Suppressor macrophage treated with lipopolysaccharide for 1 hour (primary cell): ENCODE measurements around the gene MME.

ENCODE experiments used
- DNase-seq, 3 donors: peaks; one replicate each; pipeline ENCODE4 v3.0.0-alpha.2; 2020 to 2022

MME gene

GRCh38 chr3:155079746-155080487, at the start of gene MME:
TSS of gene MME (plus strand) at chr3:155080319. CDS start at chr3:155084168, 3,849 bp downstream.
- peak in 2 of 3 donors; percentile 30 to 54 for DNase-seq

- peak; percentile 35 to 84 (median 66) for DNase-seq
Observed at GRCh38 chr3:155031186-155031585, 48.9 kb upstream of the MME start.

DNA sequence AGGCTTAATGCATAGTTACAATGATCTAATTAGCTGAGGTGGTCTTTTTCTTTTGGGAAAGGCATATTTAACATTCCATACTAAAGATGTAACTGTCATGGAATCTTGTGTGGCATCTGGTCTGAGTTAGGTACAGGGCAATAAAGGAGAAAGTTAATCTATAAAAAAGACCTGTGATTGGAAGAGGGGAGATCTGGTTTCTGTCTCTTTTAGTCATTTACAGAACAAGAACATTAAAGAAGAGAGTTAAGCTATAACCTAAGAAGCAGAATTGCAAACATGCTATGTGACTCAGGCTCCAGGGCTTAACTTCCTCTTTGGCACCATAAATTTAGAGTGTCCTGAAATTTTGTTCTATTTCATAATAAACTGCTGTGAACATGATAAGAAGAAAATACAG, 47.2 kb upstream of the MME start:
- DNase-seq, result peak; percentile 60 to 81 (median 80)

GRCh38 chr3:155034786-155035185, 45.3 kb upstream of the MME start:
- no peak for DNase-seq

DNA sequence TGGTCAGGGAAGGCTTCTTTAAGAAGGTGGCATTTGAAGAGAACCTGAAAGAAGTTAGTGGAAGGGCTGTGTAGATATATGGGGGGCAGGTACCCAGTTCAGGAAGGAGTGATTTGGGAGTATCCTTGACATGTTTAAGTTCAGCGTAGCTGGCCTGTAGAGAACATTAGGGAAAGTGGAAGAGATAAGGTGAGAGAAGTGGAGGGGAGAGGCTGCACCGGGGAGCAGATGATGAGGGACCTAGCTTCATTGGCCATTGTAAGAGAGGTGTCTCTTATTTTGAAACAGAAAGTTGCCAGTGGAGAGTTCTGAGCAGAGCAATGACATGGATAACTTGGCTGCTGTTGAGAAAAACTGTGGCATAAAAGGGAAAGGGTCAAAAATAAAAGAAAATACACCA, 44.6 kb upstream of the MME start:
- no peak for DNase-seq

DNA sequence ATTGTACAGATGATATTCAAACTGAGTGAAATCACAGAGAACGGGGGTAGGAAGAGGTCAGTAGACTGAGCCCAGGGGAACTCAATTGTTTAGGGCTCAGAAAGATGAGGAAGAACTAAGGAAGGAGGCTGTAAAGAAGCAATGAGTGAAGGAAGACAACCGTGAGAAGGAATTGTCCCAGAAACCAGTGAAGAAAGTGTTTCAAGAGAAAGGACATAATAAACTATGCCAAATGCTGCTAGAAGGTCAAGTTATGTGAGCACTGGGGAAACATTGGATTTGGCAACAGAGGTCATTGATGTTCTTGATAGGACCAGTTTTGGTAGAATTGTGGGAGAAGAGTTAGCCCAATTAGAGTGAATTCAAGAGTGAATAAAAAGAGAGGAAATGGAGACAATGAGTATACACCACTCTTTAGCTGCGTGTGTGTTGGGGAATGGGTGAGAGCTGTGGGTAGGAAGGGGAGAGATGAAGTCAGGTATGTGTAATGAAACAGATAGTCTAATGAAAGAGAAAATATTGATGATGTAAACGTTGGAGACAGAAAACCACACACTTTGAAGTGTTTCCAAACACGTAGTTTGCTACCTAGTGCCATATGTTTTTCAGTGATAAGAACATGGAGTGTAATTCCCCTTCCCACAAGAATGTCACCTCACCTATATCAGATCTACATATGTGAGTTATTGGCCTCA, 42.5 kb upstream of the MME start:
- DNase-seq, result no peak

GRCh38 chr3:155038203-155038554, 41.9 kb upstream of the MME start:
- no peak for DNase-seq

DNA sequence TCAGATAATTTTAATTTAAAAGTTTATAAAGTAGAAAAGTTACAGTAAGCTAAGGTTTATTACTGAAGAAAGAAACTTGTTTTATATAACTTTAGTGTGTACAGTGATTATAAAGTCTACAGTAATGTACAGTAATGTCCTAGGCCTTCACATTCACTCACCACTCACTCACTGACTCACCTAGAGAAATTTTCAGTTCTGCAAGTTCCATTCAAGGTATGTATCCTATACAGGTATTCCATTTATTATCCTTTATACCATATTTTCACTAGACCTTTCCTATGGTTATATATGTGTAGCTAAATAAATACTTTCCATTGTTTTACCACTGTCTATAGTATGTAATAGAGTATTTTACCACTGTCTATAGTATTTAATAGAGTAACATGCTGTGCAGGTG, 33.2 kb upstream of the MME start:
- no peak for DNase-seq

GRCh38 chr3:155047672-155048071, 32.4 kb upstream of the MME start:
- no peak for DNase-seq

- DNase-seq, result no peak
Observed at GRCh38 chr3:155049959-155050358, 30.2 kb upstream of the MME start.

GRCh38 chr3:155052470-155052869, 27.6 kb upstream of the MME start:
- no peak for DNase-seq

GRCh38 chr3:155053756-155054155, 26.4 kb upstream of the MME start:
- no peak for DNase-seq

GRCh38 chr3:155064920-155065319, 15.2 kb upstream of the MME start:
- peak; percentile 5 to 46 (median 36) for DNase-seq

- peak; percentile 87 to 91 (median 90) for DNase-seq
Observed at GRCh38 chr3:155065537-155065936, 14.6 kb upstream of the MME start.

- DNase-seq, result peak in 1 of 3 donors; percentile 15
Observed at GRCh38 chr3:155069729-155070128, 10.4 kb upstream of the MME start.

GRCh38 chr3:155070316-155070715, 9.8 kb upstream of the MME start:
- DNase-seq, result no peak

DNA sequence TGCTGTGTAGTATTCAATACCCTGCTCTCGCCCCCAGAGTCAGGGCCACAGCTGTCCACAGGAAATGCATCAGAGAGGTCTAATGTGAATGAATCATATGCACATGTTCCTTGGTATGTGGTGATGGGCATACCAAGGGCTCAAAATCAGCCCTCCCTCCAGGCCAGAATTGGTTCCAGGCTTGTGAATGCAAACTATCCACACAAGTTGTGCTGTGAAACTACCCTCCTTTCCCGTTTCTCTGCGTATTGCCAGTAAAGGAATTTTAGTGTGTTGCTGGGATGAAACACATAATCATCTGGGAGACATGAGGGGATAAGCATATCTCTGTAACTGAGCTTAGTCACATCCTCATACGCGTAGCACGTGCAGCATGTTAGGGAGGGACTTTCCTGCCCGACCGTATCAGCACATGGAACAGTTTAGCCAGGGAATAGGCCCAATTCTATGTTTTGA, 9.2 kb upstream of the MME start:
- peak; percentile 37 to 55 (median 42) for DNase-seq

- no peak for DNase-seq
Observed at GRCh38 chr3:155075200-155075599, 4.9 kb upstream of the MME start.

DNA sequence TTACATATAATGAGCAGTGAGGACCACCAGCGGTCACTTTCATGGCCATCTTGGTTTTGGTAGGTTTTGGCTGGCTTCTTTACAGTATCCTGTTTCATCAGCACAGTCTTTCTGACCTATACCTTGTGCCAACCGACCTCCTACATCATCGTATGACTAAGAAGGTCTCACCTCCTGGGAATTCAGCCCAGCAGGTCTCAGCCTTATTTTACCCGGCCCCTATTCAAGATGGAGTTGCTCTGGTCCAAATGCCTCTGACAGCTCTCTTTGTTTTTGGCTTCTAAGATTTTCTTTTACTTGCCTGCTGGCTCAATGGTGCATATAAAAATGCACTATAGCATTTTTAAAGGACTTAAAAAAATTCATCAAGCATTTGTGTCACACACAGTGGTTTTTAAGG, 3.2 kb upstream of the MME start:
- DNase-seq, result no peak

GRCh38 chr3:155078711-155079467, 1.2 kb upstream of the MME start:
- no peak for DNase-seq

DNA sequence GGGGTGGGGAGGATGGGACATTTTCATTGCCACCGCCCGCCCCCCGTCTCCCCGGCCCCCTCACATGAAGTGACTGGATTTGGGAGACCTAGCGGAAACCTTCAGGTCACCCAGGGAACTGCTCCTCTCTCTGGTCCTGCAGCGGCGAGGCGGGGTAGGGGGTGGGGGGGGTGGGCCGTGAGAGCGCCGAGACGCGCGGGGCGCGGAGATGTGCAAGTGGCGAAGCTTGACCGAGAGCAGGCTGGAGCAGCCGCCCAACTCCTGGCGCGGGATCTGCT, 712 bp upstream of the MME start:
- no peak for DNase-seq

GRCh38 chr3:155080692-155081091, 573 bp downstream of the MME start:
- no peak for DNase-seq

- no peak for DNase-seq
Observed at GRCh38 chr3:155083313-155083905, 3.3 kb downstream of the MME start.

DNA sequence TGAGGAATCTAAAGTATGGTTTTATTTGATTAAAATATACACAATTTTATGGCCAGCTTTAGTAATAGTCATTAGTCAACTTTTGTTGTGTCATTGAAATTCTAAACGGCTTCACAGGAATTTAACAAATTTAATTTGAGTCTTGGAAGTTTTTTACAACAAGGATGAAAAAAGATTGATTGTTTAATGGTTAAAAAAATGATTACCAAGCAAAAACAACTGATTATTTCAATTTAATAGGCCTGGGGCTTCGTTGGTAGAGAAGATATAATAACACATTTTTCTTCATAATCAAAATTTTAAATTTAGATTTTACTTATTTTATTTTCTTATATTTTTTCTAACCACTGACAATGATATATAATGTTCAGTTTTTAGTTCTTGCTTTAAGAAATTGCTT, 4.4 kb downstream of the MME start:
- DNase-seq, result no peak
